Heart right ventricle (tissue), 16 donors: ENCODE data around the gene SRGN. TPM values are rescaled to one million over a fixed set of nuclear protein-coding genes. Genes with fewer than 3 reads are reported as not detected.
"Not testable (repeated sequence)": the region's sequence is repeated elsewhere in the genome, so short reads cannot be mapped to it uniquely, and the experiment has no call there.

Experiments used
- ATAC-seq, 8 donors: fragments of 200-7000 bp; cut with Tn5 transposase; one replicate each; pipeline ENCODE4 v1.9.1; 2020; ENCODE audit warnings: mild to moderate bottlenecking in 8 of 8, moderate library complexity in 8 of 8, moderate number of reproducible peaks in 1 of 8
- DNase-seq, 2 donors: peaks; one replicate each; pipeline ENCODE4 v3.0.0-alpha.2; 2020
- H3K27ac ChIP-seq, 10 donors: fragments of 200-600 bp; sonication (generic) in 2 of 10; one replicate each; pipeline versions ENCODE4 v1.5.0 to v1.8.0; 2020 to 2022; ENCODE audit warnings: mild to moderate bottlenecking in 3 of 10
- H3K27me3 ChIP-seq, 7 donors: fragments of 200-600 bp; one replicate each; pipeline ENCODE4 v1.8.0; 2021 to 2022; ENCODE audit warnings: mild to moderate bottlenecking in 2 of 7
- H3K36me3 ChIP-seq, 9 donors: fragments of 200-600 bp; sonication (generic) in 1 of 9; one replicate each; pipeline versions ENCODE4 v1.5.0 to v1.8.0; 2020 to 2022; ENCODE audit warnings: mild to moderate bottlenecking in 2 of 9
- H3K4me1 ChIP-seq, 9 donors: fragments of 200-600 bp; sonication (generic) in 1 of 9; one replicate each; pipeline versions ENCODE4 v1.5.0 to v1.8.0; 2020 to 2022; ENCODE audit warnings: mild to moderate bottlenecking in 4 of 9
- H3K4me3 ChIP-seq, 10 donors: fragments of 200-600 bp; sonication (generic) in 2 of 10; one replicate each; pipeline versions ENCODE4 v1.5.0 to v1.8.0; 2020 to 2022; ENCODE audit warnings: mild to moderate bottlenecking in 7 of 10, moderate library complexity in 2 of 10
- H3K9me3 ChIP-seq, 11 donors: fragments of 200-600 bp in 10 of 11; sonication (generic) in 2 of 11; one replicate each; pipeline versions ENCODE4 v1.5.0 to v1.8.0; 2013 to 2022; ENCODE audit warnings: mild to moderate bottlenecking in 2 of 11, control low read depth in 1 of 11, moderate library complexity in 1 of 11
- CTCF ChIP-seq, 9 donors: fragments of 200-600 bp; sonication (generic) in 2 of 9; IDR thresholded peaks; one replicate each; pipeline versions ENCODE4 v1.5.0 to v1.8.0; 2021 to 2022; ENCODE audit warnings: antibody characterized with exemption in 9 of 9, mild to moderate bottlenecking in 5 of 9, moderate library complexity in 1 of 9
- WGBS, 2 donors: extraction: QIAGEN DNeasy Blood & Tissue Kit; methylation state at CpG; one replicate each; pipeline ENCODE4 v1.1.7; 2013; ENCODE audit warnings: inconsistent platforms in 1 of 2; 5-methylcytosine and 5-hydroxymethylcytosine counted together
- intact Hi-C, 10 donors: fragments of 100-400 bp; cut with DNase I; formaldehyde crosslinking; loops; one replicate each; pipeline versions ENCODE4 v1.11.1 to v1.14.2; 2022
- long read RNA-seq, 3 donors: library from polyadenylated mRNA; unstranded; transcript quantifications; one replicate each; pipeline ENCODE4 v2.0.0, GENCODE V29; 2020 to 2021
- polyA plus RNA-seq, 2 donors: library from polyadenylated mRNA; stranded (reverse); fragments of 200-250 nt; gene quantifications; one replicate each; pipeline ENCODE4 v1.2.3, GENCODE V29; 2013
- total RNA-seq, 10 donors: library from RNA; stranded (reverse); fragmentation: NEBNext Ultra II Directional in 3 of 10; extraction: Animal tissue kit (Norgen Biotek cat#: 25700) in 3 of 10; gene quantifications; one replicate each; pipeline versions ENCODE4 v1.2.1 to v1.2.4, GENCODE V29; 2021 to 2023
- donor health status: Arrhythmogenic right ventricular cardiomyopathy.
- donor health status: ischemic (EF 13 %, LVEDD 7.1; RV severe dilation, severe dysfunction).
- donor health status: healthy with polysubstance abuse.
- donor health status: DM: no; HTN: yes; CAD: no.
- donor health status: DM: no; HTN: no; CAD: no.
- donor health status: ischemic (EF 25% LVEDD 6.9; RV normal size, moderate dysfunction).
- donor health status: ischemic (EF 25% LVEDD 5.7; RV mildly dilated, moderate dysfunction).
- donor health status: healthy.
- donor health status: DM: yes; HTN: yes; CAD: no.
- donor health status: Ischemic cardiomyopathy.
- donor health status: ischemic (EF 35%, LVEDD 5.7; RV mildly dilated, moderate dysfunction).
- donor health status: nonischemic (EF 11% LVEDD 7.7; RV severe dilation, severe dysfunction).
- donor health status: DM: yes; HTN: yes; CAD: no.
- donor health status: PGD.
- donor health status: ischemic (EF 29% LVEDD 5.4; RV normal size, mild dysfunction).
- donor health status: nonischemic (EF 23%, LVEDD 6.1; RV moderate dilation, normal function).

SRGN gene, protein sequence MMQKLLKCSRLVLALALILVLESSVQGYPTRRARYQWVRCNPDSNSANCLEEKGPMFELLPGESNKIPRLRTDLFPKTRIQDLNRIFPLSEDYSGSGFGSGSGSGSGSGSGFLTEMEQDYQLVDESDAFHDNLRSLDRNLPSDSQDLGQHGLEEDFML
- 100 to 1,000 TPM in 1 of 10 donors, 10 to 100 TPM in 9; 30.0 to 156 (median 51.8) TPM for total RNA-seq
- 10 to 100 TPM; 23.1 to 99.2 TPM for polyA plus RNA-seq
- long read RNA-seq, donor 1, transcript SRGN-201 (3 exons, 1,208 nt), result major isoform, 14 of 14 reads
- long read RNA-seq, donor 1, partial matches to known transcripts, result 0 of 14 reads
- long read RNA-seq, donor 1, other reads (novel, unspliced or antisense), result 0 of 14 reads
- long read RNA-seq, donor 2, transcript SRGN-201 (3 exons, 1,208 nt), result major isoform, 15 of 20 reads
- long read RNA-seq, donor 2, partial matches to known transcripts, result 0 of 20 reads
- long read RNA-seq, donor 2, other reads (novel, unspliced or antisense), result 5 of 20 reads
- long read RNA-seq, donor 3, transcript SRGN-201 (3 exons, 1,208 nt), result major isoform, 15 of 15 reads
- long read RNA-seq, donor 3, partial matches to known transcripts, result 0 of 15 reads
- long read RNA-seq, donor 3, other reads (novel, unspliced or antisense), result 0 of 15 reads

DNA sequence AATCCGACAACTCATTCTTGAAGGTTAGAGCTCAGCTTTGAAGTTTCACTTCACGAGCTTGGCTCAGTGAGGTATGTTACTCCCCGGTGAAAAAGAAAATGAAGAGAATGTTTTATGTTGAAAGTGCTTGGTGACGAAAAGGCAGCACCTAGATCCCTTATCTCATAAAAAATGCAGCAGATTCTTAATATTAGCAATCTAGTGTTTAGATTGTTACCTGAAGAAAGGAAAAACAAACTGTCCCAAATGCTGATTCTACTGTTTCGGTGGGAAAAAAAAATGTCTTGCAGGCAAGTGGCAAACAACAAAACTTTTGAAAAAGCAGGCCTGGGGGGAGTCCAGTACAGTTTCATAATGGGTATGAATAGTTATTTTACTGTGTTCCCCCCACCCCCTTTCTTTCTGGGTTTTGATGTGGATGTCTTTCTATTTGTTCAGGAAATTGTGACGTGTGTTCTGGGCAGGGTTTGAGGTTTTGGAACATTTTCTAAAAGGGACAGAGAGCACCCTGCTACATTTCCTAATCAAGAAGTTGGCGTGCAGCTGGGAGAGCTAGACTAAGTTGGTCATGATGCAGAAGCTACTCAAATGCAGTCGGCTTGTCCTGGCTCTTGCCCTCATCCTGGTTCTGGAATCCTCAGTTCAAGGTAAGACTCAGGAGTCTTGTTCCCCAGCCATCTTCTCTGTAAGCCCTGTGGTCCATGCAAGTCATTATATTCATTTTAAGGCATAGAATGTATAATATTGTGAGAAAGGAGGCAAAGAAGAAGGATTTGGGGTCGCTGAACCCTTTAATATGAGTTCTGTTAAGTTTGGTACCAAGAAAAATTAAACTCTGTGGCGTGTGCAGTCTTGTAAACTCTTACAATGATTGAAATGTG, at the start of gene SRGN:
Gene SRGN, plus strand, starts transcription at position 514 of the 881 bp plus-strand sequence. Its CDS starts 55 bp downstream, at position 569.
- peak within 1 kb of the TSS; percentile 69 to 98 (median 84) for H3K27ac ChIP-seq
- peak in 1 of 2 donors; percentile 88 for DNase-seq
- intact Hi-C loops, result loop anchor here in 3 of 10 donors (1.0 to 5.0 kb wide), 3 partner anchors 15 to 36 kb away; no protein-coding TSS in a partner anchor
- TF ChIP-seq CTCF (IDR thresholded peaks at IDR 0.05), result no peak
- 46 to 57% methylated on average over 10 of the region's 10 CpGs for WGBS, 2 donors
- H3K4me3 ChIP-seq, result peak within 1 kb of the TSS in 9 of 10 donors; percentile 40 to 71 (median 53)
- H3K27me3 ChIP-seq, result no peaks in the 10 kb centered on the region
- peak; percentile 73 to 88 (median 82) for ATAC-seq
- no peaks in the 10 kb centered on the region for H3K9me3 ChIP-seq
- H3K36me3 ChIP-seq, result peaks cover 0 to 12% (median 0%) of the 10 kb centered on the region in 9 donors
- peaks cover 0 to 58% (median 17%) of the 10 kb centered on the region in 9 donors for H3K4me1 ChIP-seq

DNA sequence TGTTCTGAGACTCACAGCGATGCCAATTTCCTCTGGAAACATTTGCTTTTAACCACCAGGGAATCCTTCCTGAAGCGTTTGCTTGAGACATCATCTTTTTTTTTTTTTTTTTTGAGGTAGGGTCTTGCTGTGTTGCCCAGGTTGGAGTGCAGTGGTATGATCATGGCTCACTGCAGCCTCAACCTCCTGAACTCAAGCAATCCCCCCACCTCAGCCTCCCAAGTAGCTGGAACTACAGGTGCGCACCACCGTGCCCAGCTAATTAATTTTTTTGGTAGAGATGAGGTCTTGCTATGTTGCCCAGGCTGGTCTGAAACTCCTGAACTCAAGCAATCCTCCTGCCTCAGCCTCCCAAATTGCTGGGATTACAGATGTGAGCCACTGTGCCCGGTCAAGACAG, 47.0 kb upstream of the SRGN start:
- intact Hi-C loops, H3K4me3 ChIP-seq, H3K36me3 ChIP-seq, DNase-seq, ATAC-seq, H3K27ac ChIP-seq, H3K27me3 ChIP-seq, H3K9me3 ChIP-seq: not testable (repeated sequence)
- WGBS, 2 donors, result 69 to 70% methylated on average over 5 of the region's 5 CpGs
- peaks cover 0 to 31% (median 0%) of the 10 kb centered on the region in 9 donors for H3K4me1 ChIP-seq

DNA sequence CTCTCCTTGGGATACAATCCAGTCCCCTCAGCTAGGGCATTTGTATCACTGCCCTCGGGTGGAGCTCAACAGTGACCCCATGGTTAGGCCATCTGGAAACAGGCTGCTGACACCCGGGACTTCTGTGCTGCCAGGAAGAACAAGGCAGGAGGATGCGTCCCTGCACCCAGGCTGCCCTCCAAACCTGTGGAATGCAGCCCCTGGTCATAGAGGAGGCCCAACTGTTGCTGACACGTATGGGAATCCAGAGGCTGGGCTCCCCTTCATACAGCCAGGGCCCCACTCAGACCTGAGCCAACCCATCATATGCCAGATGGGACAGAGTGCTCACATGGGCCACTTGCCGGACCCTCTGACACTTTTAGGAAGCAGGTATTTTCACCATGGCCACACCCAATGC, 45.5 kb upstream of the SRGN start:
- ATAC-seq, result no peak
- intact Hi-C loops, result no loop called here
- H3K36me3 ChIP-seq, result no peaks in the 10 kb centered on the region

GRCh38 chr10:69042838-69043237, 45.1 kb upstream of the SRGN start:
- TF ChIP-seq CTCF (IDR thresholded peaks at IDR 0.05), result no peak
- peaks cover 0 to 51% (median 0%) of the 10 kb centered on the region in 9 donors for H3K4me1 ChIP-seq
- no peak overlapping the region for H3K4me3 ChIP-seq
- no peak for ATAC-seq
- no peak for DNase-seq
- H3K9me3 ChIP-seq, result no peaks in the 10 kb centered on the region
- H3K27ac ChIP-seq, result peak overlapping the region in 1 of 10 donors; percentile 94
- WGBS, 2 donors, result 90 to 94% methylated on average over 6 of the region's 6 CpGs
- intact Hi-C loops, result no loop called here
- H3K27me3 ChIP-seq, result no peaks in the 10 kb centered on the region
- H3K36me3 ChIP-seq, result no peaks in the 10 kb centered on the region

More for the DNA sequence above, 45.5 kb upstream of the SRGN start:
- H3K27me3 ChIP-seq, result no peaks in the 10 kb centered on the region
- peaks cover 0 to 46% (median 0%) of the 10 kb centered on the region in 9 donors for H3K4me1 ChIP-seq
- 72 to 88% methylated on average over 5 of the region's 5 CpGs for WGBS, 2 donors
- H3K9me3 ChIP-seq, result no peaks in the 10 kb centered on the region
- no peak overlapping the region for H3K27ac ChIP-seq
- H3K4me3 ChIP-seq, result no peak overlapping the region
- DNase-seq, result no peak
- TF ChIP-seq CTCF (IDR thresholded peaks at IDR 0.05), result no peak
